Keratinocyte (primary cell): ENCODE data around the gene PSMB11. TPM values are rescaled to one million over a fixed set of nuclear protein-coding genes. Genes with fewer than 3 reads are reported as not detected.

ENCODE experiments used
- DNase-seq: peaks from one replicate; pipeline ENCODE4 v3.0.0-alpha.2; 2011; ENCODE audit warnings: low read depth, missing footprints, low spot score
- FAIRE-seq: peaks from 2 replicates; lab custom pipeline; 2011; peaks lifted over from hg19 to GRCh38; lab: Jason Lieb, UNC
- H2AFZ ChIP-seq: 2 replicates; pipeline ENCODE4 v1.6.0; 2012; ENCODE audit warnings: low read length, control low read depth, inconsistent platforms; ENCODE audit not compliant: control insufficient read depth
- H3K27ac ChIP-seq: 2 replicates; pipeline ENCODE4 v1.5.1; 2011; ENCODE audit warnings: low read length; ENCODE audit not compliant: control insufficient read depth, insufficient read depth
- H3K27me3 ChIP-seq: 3 replicates; pipeline ENCODE4 v1.6.0; 2011; ENCODE audit warnings: low read length; ENCODE audit not compliant: control insufficient read depth, insufficient read depth; ENCODE audit errors: extremely low read depth
- H3K36me3 ChIP-seq, 2 experiments: 2 replicates in 1 of 2; 3 replicates in 1 of 2; pipeline ENCODE4 v1.5.1; 2011; ENCODE audit warnings: low read length in 2 of 2, mild to moderate bottlenecking in 1 of 2; ENCODE audit not compliant: control insufficient read depth in 2 of 2, insufficient read depth in 2 of 2; ENCODE audit errors: extremely low read depth in 1 of 2
- H3K4me1 ChIP-seq: 3 replicates; pipeline ENCODE4 v1.5.1; 2011; ENCODE audit warnings: low read length; ENCODE audit not compliant: control insufficient read depth, insufficient read depth; ENCODE audit errors: extremely low read depth
- H3K4me2 ChIP-seq: 3 replicates; pipeline ENCODE4 v1.6.0; 2011; ENCODE audit warnings: low read depth, low read length; ENCODE audit not compliant: control insufficient read depth, insufficient read depth; ENCODE audit errors: extremely low read depth
- H3K4me3 ChIP-seq, 3 experiments: fragments of 200-600 bp in 1 of 3; sonication (generic) in 1 of 3; 2 replicates in 2 of 3; 3 replicates in 1 of 3; pipeline ENCODE4 v1.5.1; 2011 to 2016; ENCODE audit warnings: low read length in 3 of 3, mild to moderate bottlenecking in 3 of 3, control low read depth in 2 of 3, inconsistent platforms in 1 of 3, low read depth in 1 of 3, mixed read lengths in 1 of 3, mixed run types in 1 of 3, moderate library complexity in 1 of 3; ENCODE audit not compliant: control insufficient read depth in 2 of 3, insufficient read depth in 2 of 3; ENCODE audit errors: extremely low read depth in 1 of 3
- H3K79me2 ChIP-seq: 2 replicates; pipeline ENCODE4 v1.6.0; 2012; ENCODE audit warnings: low read length; ENCODE audit not compliant: control insufficient read depth, insufficient read depth
- H3K9ac ChIP-seq: 3 replicates; pipeline ENCODE4 v1.6.0; 2011; ENCODE audit warnings: low read length; ENCODE audit not compliant: control insufficient read depth, insufficient read depth; ENCODE audit errors: extremely low read depth
- H3K9me1 ChIP-seq: 3 replicates; pipeline ENCODE4 v1.6.0; 2011; ENCODE audit warnings: low read length; ENCODE audit not compliant: control insufficient read depth, insufficient read depth; ENCODE audit errors: extremely low read depth
- H3K9me3 ChIP-seq: 2 replicates; pipeline ENCODE4 v1.5.1; 2012; ENCODE audit warnings: low read depth, low read length; ENCODE audit not compliant: control insufficient read depth
- H4K20me1 ChIP-seq: 3 replicates; pipeline ENCODE4 v1.6.0; 2011; ENCODE audit warnings: low read length; ENCODE audit not compliant: control insufficient read depth, insufficient read depth; ENCODE audit errors: extremely low read depth
- CTCF ChIP-seq, 3 experiments: IDR thresholded peaks in 1 of 3; conservative IDR thresholded peaks in 1 of 3; optimal IDR thresholded peaks in 1 of 3; 2 replicates in 2 of 3; 3 replicates in 1 of 3; pipeline versions ENCODE3 to v1.5.1; 2011; ENCODE audit warnings: low read length in 3 of 3, mild to moderate bottlenecking in 3 of 3, moderate library complexity in 2 of 3, control low read depth in 1 of 3, inconsistent platforms in 1 of 3; ENCODE audit not compliant: insufficient read depth in 2 of 3; ENCODE audit errors: extremely low read depth in 1 of 3
- EZH2 ChIP-seq: IDR thresholded peaks from one replicate; pipeline ENCODE4 v1.6.1; 2012; ENCODE audit warnings: inconsistent platforms, mild to moderate bottlenecking, low read length, moderate library complexity
- dilution Hi-C: fragments of 300-500 bp; cut with MboI; formaldehyde crosslinking; loops from one replicate; pipeline ENCODE4 v1.7.0; 2020; ENCODE audit warnings: low sequenced_read_pairs; ENCODE audit not compliant: extremely low pct_ligation_motif_present
- polyA plus RNA-seq, 5 experiments: library from polyadenylated mRNA; depleted of rRNA in 3 of 5; stranded (reverse) in 3 of 5; stranded (forward) in 1 of 5; unstranded in 1 of 5; fragments of >200 nt; gene quantifications; 1 replicate in 1 of 5; 2 replicates in 3 of 5; 3 replicates in 1 of 5; pipeline versions ENCODE4 v1.2.1 to v1.2.3, GENCODE V29; 2011 to 2012; ENCODE audit warnings: missing spikeins in 2 of 5, low read depth in 1 of 5, low replicate concordance in 1 of 5

Gene PSMB11
- polyA plus RNA-seq, 1 donor (not counting 4 experiments of a cell fraction or from before 2014, with no cell fraction given) = not detected

- no peaks in the 10 kb centered on the region for H3K9me1 ChIP-seq
- no peaks in the 10 kb centered on the region for H3K9me3 ChIP-seq
- peaks cover 6% of the 10 kb centered on the region for H3K4me1 ChIP-seq
- H3K4me2 ChIP-seq = no peak overlapping the region
- H3K4me3 ChIP-seq = no peak overlapping the region
- FAIRE-seq (no peak), DNase-seq (no peak)
- H3K27me3 ChIP-seq = no peaks in the 10 kb centered on the region
- H3K36me3 ChIP-seq = peaks cover 3 to 4% of the 10 kb centered on the region in 2 experiments
- no peaks in the 10 kb centered on the region for H3K79me2 ChIP-seq
- H4K20me1 ChIP-seq = no peaks in the 10 kb centered on the region
- no peak overlapping the region for H3K27ac ChIP-seq
- no peak for TF ChIP-seq CTCF (optimal IDR thresholded peaks at IDR 0.05 in 1 of 3, IDR thresholded peaks at IDR 0.05 in 1 of 3, conservative IDR thresholded peaks at IDR 0.05 in 1 of 3; ENCODE audit: extremely low read depth in 1 of 3, insufficient read depth in 2 of 3, low read length in 3 of 3)
- no peak for TF ChIP-seq EZH2
- no peak overlapping the region for H3K9ac ChIP-seq
- dilution Hi-C loops = no loop called here
- H2AFZ ChIP-seq = no peak overlapping the region
Measured at GRCh38 chr14:22998329-22999012, 43.5 kb upstream of the PSMB11 start.

- Histone ChIP-seq H2AFZ (no peak overlapping the region), H4K20me1 (no peaks in the 10 kb centered on the region), H3K4me3 (no peak overlapping the region), H3K9ac (no peak overlapping the region), H3K27ac (no peak overlapping the region), H3K4me2 (no peak overlapping the region), H3K36me3 (peaks cover 0 to 2% of the 10 kb centered on the region in 2 experiments), H3K27me3 (no peaks in the 10 kb centered on the region), H3K9me1 (no peaks in the 10 kb centered on the region), H3K9me3 (no peaks in the 10 kb centered on the region), H3K4me1 (no peaks in the 10 kb centered on the region), H3K79me2 (no peaks in the 10 kb centered on the region)
- FAIRE-seq (no peak), DNase-seq (no peak)
- dilution Hi-C loops = no loop called here
- TF ChIP-seq CTCF (optimal IDR thresholded peaks at IDR 0.05 in 1 of 3, IDR thresholded peaks at IDR 0.05 in 1 of 3, conservative IDR thresholded peaks at IDR 0.05 in 1 of 3; ENCODE audit: extremely low read depth in 1 of 3, insufficient read depth in 2 of 3, low read length in 3 of 3) = no peak
Measured at GRCh38 chr14:23000860-23001259, 41.2 kb upstream of the PSMB11 start.
